K562 (cell line): ENCODE data around the gene YBX3. TPM values are rescaled to one million over a fixed set of nuclear protein-coding genes. Genes with fewer than 3 reads are reported as not detected.

Experiments used
- ATAC-seq: fragments of 200-7000 bp; cut with Tn5 transposase; 3 replicates; pipeline ENCODE4 v1.9.1; 2020; ENCODE audit warnings: moderate library complexity
- BruUV-seq: library from RNA; stranded (reverse); fragments of 400-500 nt; replicated peaks from 2 replicates; lab custom pipeline; 2021; lab: Mats Ljungman, UMichigan
- CTCF ChIA-PET: fragments of 300-600 bp; formaldehyde crosslinking; extraction: SDS; loops from one replicate; lab custom pipeline; 2021; ENCODE audit warnings: low intra/inter-chr PET ratio; lab: Yijun Ruan, JAX
- POLR2A ChIA-PET: fragments of 300-600, 350-650 bp; sonication (Branson Sonifier 250); formaldehyde crosslinking; extraction: SDS; loops from one replicate; lab custom pipeline; 2021; ENCODE audit warnings: antibody characterized with exemption, inconsistent platforms; lab: Yijun Ruan, JAX
- DNase-seq, 4 experiments: peaks; one replicate each; pipeline versions ENCODE4 v3.0.0 to v3.0.0-alpha.2; 2011 to 2018; ENCODE audit warnings: low spot score in 3 of 4, mixed read lengths in 3 of 4; ENCODE audit errors: extremely low read depth in 1 of 4
- FAIRE-seq: peaks from 2 replicates; lab custom pipeline; 2011; peaks lifted over from hg19 to GRCh38; lab: Jason Lieb, UNC
- H2AFZ ChIP-seq: 2 replicates; pipeline ENCODE4 v1.6.0; 2011; ENCODE audit warnings: low read depth, low read length, control low read depth, inconsistent platforms
- H3K27ac ChIP-seq: fragments of 200-600 bp; 3 replicates; pipeline ENCODE4 v1.8.0; 2011; ENCODE audit warnings: low read depth, mild to moderate bottlenecking, control low read depth, inconsistent platforms, low read length, moderate library complexity, mixed read lengths; ENCODE audit errors: extremely low read depth
- H3K27me3 ChIP-seq, 2 experiments: fragments of 300-600 bp in 1 of 2; 2 replicates in 1 of 2; 3 replicates in 1 of 2; pipeline versions ENCODE4 v1.6.0 to v1.8.0; 2011; ENCODE audit warnings: inconsistent platforms in 2 of 2, low read length in 2 of 2, mild to moderate bottlenecking in 1 of 2, mixed read lengths in 1 of 2, moderate library complexity in 1 of 2; ENCODE audit not compliant: control insufficient read depth in 2 of 2, insufficient read depth in 2 of 2
- H3K36me3 ChIP-seq: fragments of 300-600 bp; 3 replicates; pipeline ENCODE4 v1.8.0; 2011; ENCODE audit warnings: mild to moderate bottlenecking, low read length, inconsistent platforms; ENCODE audit not compliant: control insufficient read depth, insufficient read depth
- H3K4me1 ChIP-seq, 2 experiments: fragments of 200-600 bp in 1 of 2; replicated peaks in 1 of 2; 2 replicates in 1 of 2; 3 replicates in 1 of 2; pipeline versions ENCODE4 v1.5.1 to v1.8.0; 2011; ENCODE audit warnings: inconsistent platforms in 2 of 2, low read length in 2 of 2, mild to moderate bottlenecking in 1 of 2, mixed read lengths in 1 of 2, moderate library complexity in 1 of 2; ENCODE audit not compliant: control insufficient read depth in 2 of 2, insufficient read depth in 2 of 2
- H3K4me2 ChIP-seq: 2 replicates; pipeline ENCODE4 v1.6.1; 2011; ENCODE audit warnings: low read length, control low read depth, inconsistent platforms, mixed read lengths; ENCODE audit not compliant: insufficient read depth
- H3K4me3 ChIP-seq: fragments of 200-600 bp; sonication (generic), shearing (Covaris generic); 2 replicates; pipeline ENCODE4 v1.5.1; 2016; ENCODE audit warnings: control low read depth, inconsistent platforms
- H3K79me2 ChIP-seq: fragments of 200-600 bp; 3 replicates; pipeline ENCODE4 v1.8.0; 2011; ENCODE audit warnings: low read length, inconsistent platforms; ENCODE audit not compliant: control insufficient read depth, insufficient read depth
- H3K9ac ChIP-seq, 2 experiments: 2 replicates each; pipeline versions ENCODE4 v1.6.0 to v1.6.1; 2011; ENCODE audit warnings: low read depth in 2 of 2, low read length in 2 of 2, control low read depth in 1 of 2, inconsistent platforms in 1 of 2, mild to moderate bottlenecking in 1 of 2, mixed read lengths in 1 of 2; ENCODE audit not compliant: insufficient read depth in 1 of 2
- H3K9me1 ChIP-seq: one replicate; pipeline ENCODE4 v1.6.0; 2011; ENCODE audit warnings: inconsistent platforms, mild to moderate bottlenecking, low read length, moderate library complexity; ENCODE audit not compliant: control insufficient read depth, insufficient read depth
- H3K9me3 ChIP-seq: replicated peaks from 2 replicates; pipeline ENCODE4 v1.5.1; 2011; ENCODE audit warnings: low read depth, low read length, inconsistent platforms; ENCODE audit not compliant: control insufficient read depth, insufficient read depth
- H4K20me1 ChIP-seq: replicated peaks from 2 replicates; pipeline ENCODE4 v1.6.1; 2011; ENCODE audit warnings: low read length, inconsistent platforms, mixed read lengths; ENCODE audit not compliant: control insufficient read depth, insufficient read depth
- C11orf30 ChIP-seq: fragments of 450-650 bp; IDR thresholded peaks from 2 replicates; pipeline ENCODE4 v1.6.1; 2016; ENCODE audit warnings: low read depth, mild to moderate bottlenecking
- CHD4 ChIP-seq: fragments of 200-600 bp; sonication (generic); IDR thresholded peaks from 3 replicates; pipeline ENCODE4 v1.6.1; 2012; ENCODE audit warnings: low read depth, mild to moderate bottlenecking, mixed read lengths, low read length, inconsistent platforms; ENCODE audit not compliant: insufficient read depth, insufficient replicate concordance, poor library complexity, severe bottlenecking
- DDX20 ChIP-seq: fragments of 450-650 bp; IDR thresholded peaks from 2 replicates; pipeline ENCODE4 v1.6.1; 2016; ENCODE audit warnings: missing genetic modification characterization, low read depth, mild to moderate bottlenecking, missing compliant biosample characterization, moderate library complexity
- ELF2 ChIP-seq: fragments of 250-450 bp; sonication (Bioruptor Pico); IDR thresholded peaks from 2 replicates; pipeline ENCODE4 v1.5.0; 2021; ENCODE audit warnings: mild to moderate bottlenecking
- GATAD2B ChIP-seq: fragments of 450-650 bp; IDR thresholded peaks from 2 replicates; pipeline ENCODE4 v1.6.1; 2017; ENCODE audit warnings: mild to moderate bottlenecking, borderline replicate concordance
- JUND ChIP-seq, 2 experiments: IDR thresholded peaks; 2 replicates in 1 of 2; 3 replicates in 1 of 2; pipeline ENCODE4 v1.6.1; 2011; ENCODE audit warnings: borderline replicate concordance in 2 of 2, low read depth in 2 of 2, low read length in 2 of 2, improper control_type of control experiment in 1 of 2, missing biosample characterization in 1 of 2, missing genetic modification characterization in 1 of 2, missing genetic modification reagents in 1 of 2
- RCOR1 ChIP-seq, 2 experiments: IDR thresholded peaks; 2 replicates each; pipeline ENCODE4 v1.6.1; 2012; ENCODE audit warnings: low read depth in 2 of 2, low read length in 2 of 2, borderline replicate concordance in 1 of 2, improper control_type of control experiment in 1 of 2
- TSC22D4 ChIP-seq: fragments of 450-650 bp; IDR thresholded peaks from 2 replicates; pipeline ENCODE4 v1.6.1; 2016; ENCODE audit warnings: missing genetic modification characterization, missing biosample characterization, control low read depth
- ZBTB8A ChIP-seq: fragments of 450-650 bp; IDR thresholded peaks from 2 replicates; pipeline ENCODE4 v1.6.1; 2018; ENCODE audit warnings: mild to moderate bottlenecking, moderate library complexity; ENCODE audit not compliant: partially characterized antibody
- ZNF134 ChIP-seq: fragments of 250-450 bp; sonication (Bioruptor Pico); conservative IDR thresholded peaks from 2 replicates; pipeline ENCODE4 v1.4.0; 2020
- ZNF143 ChIP-seq: sonication (generic); formaldehyde crosslinking; IDR thresholded peaks from 2 replicates; pipeline ENCODE4 v1.9.0; 2022; ENCODE audit warnings: mild to moderate bottlenecking, missing genetic modification reagents
- ZNF384 ChIP-seq: IDR thresholded peaks from 2 replicates; pipeline ENCODE4 v1.6.1; 2012; ENCODE audit warnings: low read depth, low read length, improper control_type of control experiment
- ZNF551 ChIP-seq: fragments of 250-450 bp; sonication (Bioruptor Pico); IDR thresholded peaks from 2 replicates; pipeline ENCODE4 v1.5.0; 2021; ENCODE audit warnings: mild to moderate bottlenecking, moderate library complexity
- WGBS: fragments of 100-300 bp; shearing (Covaris generic); methylation state at CpG from one replicate; pipeline ENCODE4 v1.1.6; 2016; ENCODE audit warnings: low coverage, mixed read lengths; ENCODE audit not compliant: insufficient coverage; ENCODE audit errors: missing lambda C conversion rate; 5-methylcytosine and 5-hydroxymethylcytosine counted together
- in situ Hi-C: fragments of 300-500 bp; cut with MboI; formaldehyde crosslinking; loops from 4 replicates; pipeline ENCODE4 v1.15.0; 2018; ENCODE audit warnings: inconsistent platforms, mixed read lengths
- intact Hi-C: fragments of 100-400 bp; cut with micrococcal nuclease; formaldehyde crosslinking; loops from 2 replicates; pipeline ENCODE4 v1.14.2; 2022
- polyA plus RNA-seq, 8 experiments: library from polyadenylated mRNA; depleted of rRNA in 4 of 8; stranded (reverse) in 5 of 8; unstranded in 3 of 8; fragments of >200 nt; fragmentation: Nextera tagmentation in 2 of 8; fragmentation: Illumina TruSeq in 1 of 8; extraction: Ambion mirVana in 2 of 8; extraction: Trizol in 1 of 8; gene quantifications; 2 replicates each; pipeline versions ENCODE4 v1.2.1 to v1.2.3, GENCODE V29; 2011 to 2014; ENCODE audit warnings: inconsistent platforms in 1 of 8, missing spikeins in 1 of 8
- total RNA-seq, 7 experiments: library from RNA; depleted of rRNA in 6 of 7; stranded (reverse); fragments of >200 nt in 6 of 7; fragmentation: Illumina TruSeq in 2 of 7; extraction: Trizol in 2 of 7; gene quantifications; 2 replicates each; pipeline versions ENCODE4 v1.2.1 to v1.2.3, GENCODE V29; 2011 to 2021; ENCODE audit warnings: low replicate concordance in 1 of 7
- TF ChIP-seq, protein P1 (sequence below): fragments of 250-450 bp; sonication (Bioruptor Pico); IDR thresholded peaks from 2 replicates; pipeline ENCODE4 v1.8.0; 2021; ENCODE audit warnings: moderate library complexity, mild to moderate bottlenecking, inconsistent platforms
- TF ChIP-seq, protein P2 (sequence below): fragments of 450-650 bp; IDR thresholded peaks from one replicate; pipeline ENCODE4 v1.6.1; 2018; ENCODE audit warnings: mild to moderate bottlenecking, moderate library complexity; ENCODE audit not compliant: partially characterized antibody
- TF ChIP-seq, protein P3 (sequence below): IDR thresholded peaks from 2 replicates; pipeline ENCODE4 v1.6.1; 2014; ENCODE audit warnings: antibody characterized with exemption
- TF ChIP-seq, protein P4 (sequence below): sonication (generic); formaldehyde crosslinking; IDR thresholded peaks from 2 replicates; pipeline ENCODE4 v1.8.0; 2022; ENCODE audit warnings: missing genetic modification reagents, mild to moderate bottlenecking, borderline replicate concordance

YBX3 gene
- total and polyA plus RNA-seq, 9 of the 15 experiments (the other 6 are each of a cell fraction or from before 2014, with no cell fraction given), result 47.0 to 239 (median 81.5) TPM

DNA sequence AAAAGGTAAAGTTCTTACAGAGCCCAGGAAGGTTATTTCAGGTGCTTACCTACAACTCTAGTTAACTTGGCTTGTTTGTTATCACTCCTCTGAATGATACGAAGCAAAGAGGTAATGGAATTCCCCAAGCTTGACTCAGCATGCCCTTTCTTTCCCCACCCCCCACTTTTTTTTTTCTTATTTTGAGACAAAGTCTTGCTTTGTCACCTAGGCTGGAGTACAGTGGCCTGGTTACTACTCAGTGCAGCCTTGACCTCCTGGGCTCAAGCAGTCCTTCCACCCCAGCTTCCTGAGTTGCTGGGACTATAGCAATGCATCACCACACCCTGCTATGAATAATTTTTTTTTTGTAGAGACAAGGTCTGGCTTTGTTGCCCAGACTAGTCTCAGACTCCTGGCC, 17.1 kb upstream of the YBX3 start:
- DNase-seq (peak in 1 of 4 experiments; percentile 40), ATAC-seq (peak; percentile 66), FAIRE-seq (no peak)
- Histone ChIP-seq H3K9me3 (no peaks in the 10 kb centered on the region), H4K20me1 (no peaks in the 10 kb centered on the region), H3K4me1 (peaks cover 2 to 21% of the 10 kb centered on the region in 2 experiments; a peak in 3 of 5 replicates), H3K9ac (no peak overlapping the region), H3K9me1 (no peaks in the 10 kb centered on the region), H3K36me3 (no peaks in the 10 kb centered on the region), H3K4me2 (peak overlapping the region; percentile 66; the same call in 1 of the 2 replicates), H2AFZ (peak overlapping the region; percentile 79), H3K79me2 (no peaks in the 10 kb centered on the region), H3K27me3 (no peaks in the 10 kb centered on the region), H3K4me3 (no peak overlapping the region), H3K27ac (peak overlapping the region; percentile 69; the same call in 2 of the 3 replicates)
- BruUV-seq, result no TSS peak
- ChIA-PET CTCF (no interaction called here), POLR2A (interaction anchor here (1.1 to 1.3 kb wide), 2 partner anchors 17 to 127 kb away, joined by 5 read pairs; partner anchors contain the start of genes MAGOHB and YBX3)
- intact Hi-C loops (no loop called here), in situ Hi-C loops (no loop called here)
- WGBS, result 0% methylated on average over 1 of the region's 1 CpG
- TF ChIP-seq GATAD2B (no peak), DDX20 (no peak), ZNF384 (peak; percentile 89), ZNF143 (CRISPR knock-in tag) (no peak), ZNF551 (CRISPR knock-in tag) (no peak), TSC22D4 (tag) (no peak), ZBTB8A (no peak), JUND (IDR thresholded peaks at IDR 0.05; ENCODE audit: borderline replicate concordance, low read depth, low read length) (peak; percentile 35; the same call in 1 of the 2 replicates), JUND (tag; IDR thresholded peaks at IDR 0.05; ENCODE audit: borderline replicate concordance, low read depth, low read length) (peak; percentile 63; the same call in 2 of the 3 replicates), RCOR1 (IDR thresholded peaks at IDR 0.05; ENCODE audit: borderline replicate concordance in 1 of 2, low read depth in 2 of 2, low read length in 2 of 2) (no peak), ELF2 (no peak), ZNF134 (no peak), C11orf30 (peak; percentile 34; the same call in 1 of the 2 replicates), CHD4 (no peak)
- TF ChIP-seq, protein P1, sequence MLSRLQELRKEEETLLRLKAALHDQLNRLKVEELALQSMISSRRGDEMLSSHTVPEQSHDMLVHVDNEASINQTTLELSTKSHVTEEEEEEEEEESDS (CRISPR knock-in tag), result no peak
- TF ChIP-seq, protein P2, sequence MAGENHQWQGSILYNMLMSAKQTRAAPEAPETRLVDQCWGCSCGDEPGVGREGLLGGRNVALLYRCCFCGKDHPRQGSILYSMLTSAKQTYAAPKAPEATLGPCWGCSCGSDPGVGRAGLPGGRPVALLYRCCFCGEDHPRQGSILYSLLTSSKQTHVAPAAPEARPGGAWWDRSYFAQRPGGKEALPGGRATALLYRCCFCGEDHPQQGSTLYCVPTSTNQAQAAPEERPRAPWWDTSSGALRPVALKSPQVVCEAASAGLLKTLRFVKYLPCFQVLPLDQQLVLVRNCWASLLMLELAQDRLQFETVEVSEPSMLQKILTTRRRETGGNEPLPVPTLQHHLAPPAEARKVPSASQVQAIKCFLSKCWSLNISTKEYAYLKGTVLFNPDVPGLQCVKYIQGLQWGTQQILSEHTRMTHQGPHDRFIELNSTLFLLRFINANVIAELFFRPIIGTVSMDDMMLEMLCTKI, result no peak
- TF ChIP-seq, protein P3, sequence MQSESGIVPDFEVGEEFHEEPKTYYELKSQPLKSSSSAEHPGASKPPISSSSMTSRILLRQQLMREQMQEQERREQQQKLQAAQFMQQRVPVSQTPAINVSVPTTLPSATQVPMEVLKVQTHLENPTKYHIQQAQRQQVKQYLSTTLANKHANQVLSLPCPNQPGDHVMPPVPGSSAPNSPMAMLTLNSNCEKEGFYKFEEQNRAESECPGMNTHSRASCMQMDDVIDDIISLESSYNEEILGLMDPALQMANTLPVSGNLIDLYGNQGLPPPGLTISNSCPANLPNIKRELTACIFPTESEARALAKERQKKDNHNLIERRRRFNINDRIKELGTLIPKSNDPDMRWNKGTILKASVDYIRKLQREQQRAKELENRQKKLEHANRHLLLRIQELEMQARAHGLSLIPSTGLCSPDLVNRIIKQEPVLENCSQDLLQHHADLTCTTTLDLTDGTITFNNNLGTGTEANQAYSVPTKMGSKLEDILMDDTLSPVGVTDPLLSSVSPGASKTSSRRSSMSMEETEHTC, result no peak
- TF ChIP-seq, protein P4, sequence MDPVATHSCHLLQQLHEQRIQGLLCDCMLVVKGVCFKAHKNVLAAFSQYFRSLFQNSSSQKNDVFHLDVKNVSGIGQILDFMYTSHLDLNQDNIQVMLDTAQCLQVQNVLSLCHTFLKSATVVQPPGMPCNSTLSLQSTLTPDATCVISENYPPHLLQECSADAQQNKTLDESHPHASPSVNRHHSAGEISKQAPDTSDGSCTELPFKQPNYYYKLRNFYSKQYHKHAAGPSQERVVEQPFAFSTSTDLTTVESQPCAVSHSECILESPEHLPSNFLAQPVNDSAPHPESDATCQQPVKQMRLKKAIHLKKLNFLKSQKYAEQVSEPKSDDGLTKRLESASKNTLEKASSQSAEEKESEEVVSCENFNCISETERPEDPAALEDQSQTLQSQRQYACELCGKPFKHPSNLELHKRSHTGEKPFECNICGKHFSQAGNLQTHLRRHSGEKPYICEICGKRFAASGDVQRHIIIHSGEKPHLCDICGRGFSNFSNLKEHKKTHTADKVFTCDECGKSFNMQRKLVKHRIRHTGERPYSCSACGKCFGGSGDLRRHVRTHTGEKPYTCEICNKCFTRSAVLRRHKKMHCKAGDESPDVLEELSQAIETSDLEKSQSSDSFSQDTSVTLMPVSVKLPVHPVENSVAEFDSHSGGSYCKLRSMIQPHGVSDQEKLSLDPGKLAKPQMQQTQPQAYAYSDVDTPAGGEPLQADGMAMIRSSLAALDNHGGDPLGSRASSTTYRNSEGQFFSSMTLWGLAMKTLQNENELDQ (CRISPR knock-in tag), result no peak
